ENCODE results near the gene DPYSL5. TPM values are rescaled to one million over a fixed set of nuclear protein-coding genes. Genes with fewer than 3 reads are reported as not detected.

DPYSL5 gene
- total RNA-seq, 2 donors from 2014 or later = not detected

DNA sequence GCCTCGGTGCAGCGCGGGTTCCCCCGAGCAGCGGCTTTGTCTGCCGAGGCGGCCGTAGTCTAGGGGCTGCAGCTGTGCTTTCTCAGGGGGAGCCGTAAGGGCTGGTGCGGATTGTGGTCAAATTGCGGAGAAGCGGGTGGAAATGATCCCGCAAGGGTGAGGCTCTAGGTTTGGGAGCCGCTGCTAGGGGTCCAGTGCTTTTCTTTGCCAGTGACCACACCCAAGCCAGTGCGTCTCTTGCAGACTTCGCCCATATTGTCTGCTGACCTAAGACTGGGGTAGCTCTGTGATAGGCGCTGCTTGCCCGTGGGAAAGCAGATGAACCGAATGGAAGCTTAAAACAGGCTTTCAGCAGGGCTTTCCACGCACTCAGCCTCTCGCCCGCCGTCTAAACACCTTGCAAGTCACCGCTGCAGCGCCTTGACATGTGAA is 2.1 kb downstream of the DPYSL5 start:
- Histone ChIP-seq H3K9me3 (no peaks in the 10 kb centered on the region), H3K27me3 (replicated peaks; ENCODE audit: insufficient read depth) (peaks cover 15% of the 10 kb centered on the region), H3K4me1 (ENCODE audit: control insufficient read depth in 1 of 2, low read depth in 2 of 2) (peaks cover 23 to 28% of the 10 kb centered on the region in 2 donors), H3K4me3 (peak overlapping the region; percentile 57), H3K27ac (no peak overlapping the region), H3K36me3 (peaks cover 2% of the 10 kb centered on the region)
- no peak for DNase-seq (ENCODE audit: low spot score)
- ATAC-seq (ENCODE audit: insufficient number of reproducible peaks, low FRiP score, low read depth) = no peak
- TF ChIP-seq CTCF (IDR thresholded peaks at IDR 0.05) = no peak

DNA sequence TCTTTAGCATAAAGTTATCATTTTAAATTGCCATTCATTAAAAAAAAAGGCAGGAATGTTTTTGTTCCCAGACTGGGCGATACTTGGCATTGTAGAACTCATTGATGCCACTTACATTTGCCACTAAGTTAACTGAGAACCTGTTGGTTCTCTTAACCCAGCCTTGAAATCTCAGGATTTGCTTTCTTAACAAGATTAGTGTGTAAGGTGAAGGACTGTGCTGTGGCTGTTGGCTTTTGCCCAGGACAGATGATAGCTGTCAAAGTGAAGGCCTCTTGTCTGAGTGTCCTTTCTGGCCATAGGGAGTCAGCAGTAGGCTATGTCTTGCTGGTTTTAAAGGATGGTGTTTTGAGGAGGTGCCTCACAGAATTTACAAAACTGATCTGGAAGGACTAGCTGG is 2.6 kb downstream of the DPYSL5 start:
- ATAC-seq (ENCODE audit: insufficient number of reproducible peaks, low FRiP score, low read depth) = no peak
- no peak for DNase-seq (ENCODE audit: low spot score)
- H3K4me3 ChIP-seq = no peak overlapping the region
- H3K36me3 ChIP-seq = peaks cover 2% of the 10 kb centered on the region
- H3K9me3 ChIP-seq = no peaks in the 10 kb centered on the region
- H3K4me1 ChIP-seq (ENCODE audit: control insufficient read depth in 1 of 2, low read depth in 2 of 2) = peaks cover 23 to 28% of the 10 kb centered on the region in 2 donors
- H3K27ac ChIP-seq = no peak overlapping the region
- TF ChIP-seq CTCF (IDR thresholded peaks at IDR 0.05) = no peak
- peaks cover 15% of the 10 kb centered on the region for H3K27me3 ChIP-seq (replicated peaks; ENCODE audit: insufficient read depth)

DNA sequence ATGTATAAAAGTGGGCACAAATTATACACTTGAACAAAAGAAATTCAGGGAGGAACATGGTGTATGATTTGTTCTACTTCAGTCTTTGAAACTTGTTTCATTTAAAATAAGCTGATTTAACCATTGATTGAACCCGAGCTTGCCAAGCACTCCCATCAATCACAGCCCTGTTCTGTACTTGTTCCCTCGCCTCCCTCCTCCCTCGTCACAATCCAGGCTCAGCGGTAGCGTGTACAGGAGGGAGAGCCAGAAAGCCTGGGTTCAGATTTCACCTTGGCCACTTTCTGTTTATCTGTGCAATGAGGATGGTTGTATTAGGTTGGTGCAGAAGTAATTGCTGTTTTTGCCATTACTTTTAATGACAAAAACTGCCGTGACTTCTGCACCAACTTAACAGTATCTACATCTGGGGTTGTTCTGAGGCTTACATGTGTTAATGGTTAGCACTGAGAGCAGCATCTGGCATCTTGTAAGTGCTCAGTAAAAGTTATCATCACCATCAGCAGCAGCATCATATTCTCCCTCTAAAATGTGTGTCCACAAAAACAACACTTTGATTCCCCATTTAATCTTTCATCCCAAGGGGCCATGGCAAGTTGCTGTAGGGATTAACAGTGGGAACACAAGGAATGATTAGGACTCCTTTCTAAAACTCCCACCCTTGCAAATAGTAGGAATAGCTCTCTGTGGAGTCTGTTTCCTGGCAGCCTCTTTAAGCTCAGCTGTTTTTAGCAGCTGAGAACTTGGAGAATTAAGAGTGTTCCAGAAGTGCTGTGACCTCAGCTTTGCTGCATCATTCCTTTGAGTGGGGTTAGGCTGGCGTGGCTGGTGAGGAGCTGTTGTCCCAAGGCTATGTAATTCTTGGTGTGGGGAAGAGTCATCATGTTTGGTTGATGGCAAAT is 4.7 kb downstream of the DPYSL5 start:
- no peak for TF ChIP-seq CTCF (IDR thresholded peaks at IDR 0.05)
- H3K4me3 ChIP-seq = no peak overlapping the region
- no peak overlapping the region for H3K27ac ChIP-seq
- no peak for DNase-seq (ENCODE audit: low spot score)
- no peak for ATAC-seq (ENCODE audit: insufficient number of reproducible peaks, low FRiP score, low read depth)
- peaks cover 2% of the 10 kb centered on the region for H3K36me3 ChIP-seq
- peaks cover 10% of the 10 kb centered on the region for H3K27me3 ChIP-seq (replicated peaks; ENCODE audit: insufficient read depth)
- no peaks in the 10 kb centered on the region for H3K9me3 ChIP-seq
- peaks cover 18 to 21% of the 10 kb centered on the region in 2 donors for H3K4me1 ChIP-seq (ENCODE audit: control insufficient read depth in 1 of 2, low read depth in 2 of 2)

DNA sequence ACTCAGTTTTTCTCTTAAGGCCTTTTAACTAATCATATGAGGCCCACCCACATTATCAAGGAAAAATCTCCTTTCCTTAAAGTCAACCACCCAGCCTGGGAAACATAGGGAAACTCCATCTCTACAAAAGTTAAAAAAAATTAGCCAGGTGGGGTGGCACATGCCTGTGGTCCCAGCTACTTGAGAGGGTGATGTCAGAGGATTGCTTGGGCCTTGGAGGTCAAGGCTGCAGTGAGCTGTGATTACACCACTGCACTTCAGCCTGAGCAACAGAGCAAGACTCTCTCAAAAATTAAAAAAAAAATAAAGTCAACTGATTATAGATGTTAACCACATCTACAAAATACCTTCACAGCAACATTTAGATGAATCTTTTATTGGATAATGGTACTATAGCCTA is 5.8 kb downstream of the DPYSL5 start:
- DNase-seq (ENCODE audit: low spot score) = no peak
- H3K4me1 ChIP-seq (ENCODE audit: control insufficient read depth in 1 of 2, low read depth in 2 of 2) = peaks cover 10% of the 10 kb centered on the region in 2 donors

More for the DNA sequence above, 5.8 kb downstream of the DPYSL5 start:
- no peak overlapping the region for H3K27ac ChIP-seq
- no peak for TF ChIP-seq CTCF (IDR thresholded peaks at IDR 0.05)
- no peak for ATAC-seq (ENCODE audit: insufficient number of reproducible peaks, low FRiP score, low read depth)
- H3K4me3 ChIP-seq = no peak overlapping the region
- peaks cover 2% of the 10 kb centered on the region for H3K27me3 ChIP-seq (replicated peaks; ENCODE audit: insufficient read depth)
- H3K9me3 ChIP-seq = no peaks in the 10 kb centered on the region
- H3K36me3 ChIP-seq = peaks cover 2% of the 10 kb centered on the region

All from thoracic aorta (tissue), 2 donors.